ENCODE results near the gene MAST2.

Gene MAST2

GRCh38 chr1:46026531-46026930 lies 223.1 kb downstream of the MAST2 start:
- Histone ChIP-seq H3K14ac (ENCODE audit: low read length) (no peak overlapping the region), H3K4me3 (ENCODE audit: low read length in 2 of 2) (no peak overlapping the region), H3K9me3 (replicated peaks in 1 of 2; ENCODE audit: control insufficient read depth in 2 of 2, insufficient read depth in 1 of 2, low read depth in 1 of 2, low read length in 2 of 2) (peaks cover 2 to 12% of the 10 kb centered on the region in 2 donors), H3K9ac (ENCODE audit: low read depth, low read length, poor library complexity) (no peak overlapping the region), H3K27ac (replicated peaks; ENCODE audit: low read length) (no peak overlapping the region), H2BK15ac (ENCODE audit: low read length) (no peak overlapping the region), H4K91ac (ENCODE audit: low read depth, low read length, poor library complexity) (no peak overlapping the region), H2AK5ac (ENCODE audit: low read depth, low read length) (no peak overlapping the region), H3K23ac (ENCODE audit: low read depth, low read length, poor library complexity) (no peak overlapping the region), H4K8ac (ENCODE audit: low read depth, low read length) (no peak overlapping the region), H3K4me1 (ENCODE audit: control insufficient read depth in 2 of 2, insufficient read depth in 1 of 2, low read depth in 1 of 2, low read length in 2 of 2) (no peaks in the 10 kb centered on the region), H3K18ac (ENCODE audit: low read length) (no peak overlapping the region), H2BK5ac (ENCODE audit: low read length) (no peak overlapping the region), H3K4ac (ENCODE audit: low read length) (no peak overlapping the region), H3K4me2 (ENCODE audit: insufficient read depth, low read length, poor library complexity, severe bottlenecking) (no peak overlapping the region), H3K79me1 (ENCODE audit: low read depth, low read length) (no peaks in the 10 kb centered on the region), H2BK12ac (ENCODE audit: low read length) (no peak overlapping the region), H3K27me3 (ENCODE audit: control insufficient read depth in 3 of 3, insufficient read depth in 3 of 3, low read depth in 1 of 3, low read length in 3 of 3) (no peaks in the 10 kb centered on the region), H2BK120ac (ENCODE audit: low read depth, low read length) (no peak overlapping the region), H3K36me3 (replicated peaks in 1 of 2; ENCODE audit: control insufficient read depth in 2 of 2, insufficient read depth in 2 of 2, low read length in 2 of 2) (peaks cover 40 to 94% of the 10 kb centered on the region in 2 donors), H2AFZ (ENCODE audit: low read length) (no peak overlapping the region)
- no peak for DNase-seq (ENCODE audit: low spot score)
- no CpG with 5 or more reads among the region's 3 CpGs for WGBS, 2 donors (ENCODE audit: extremely low coverage in 2 of 2, insufficient read length in 2 of 2, insufficient replicate concordance in 1 of 2)

DNA sequence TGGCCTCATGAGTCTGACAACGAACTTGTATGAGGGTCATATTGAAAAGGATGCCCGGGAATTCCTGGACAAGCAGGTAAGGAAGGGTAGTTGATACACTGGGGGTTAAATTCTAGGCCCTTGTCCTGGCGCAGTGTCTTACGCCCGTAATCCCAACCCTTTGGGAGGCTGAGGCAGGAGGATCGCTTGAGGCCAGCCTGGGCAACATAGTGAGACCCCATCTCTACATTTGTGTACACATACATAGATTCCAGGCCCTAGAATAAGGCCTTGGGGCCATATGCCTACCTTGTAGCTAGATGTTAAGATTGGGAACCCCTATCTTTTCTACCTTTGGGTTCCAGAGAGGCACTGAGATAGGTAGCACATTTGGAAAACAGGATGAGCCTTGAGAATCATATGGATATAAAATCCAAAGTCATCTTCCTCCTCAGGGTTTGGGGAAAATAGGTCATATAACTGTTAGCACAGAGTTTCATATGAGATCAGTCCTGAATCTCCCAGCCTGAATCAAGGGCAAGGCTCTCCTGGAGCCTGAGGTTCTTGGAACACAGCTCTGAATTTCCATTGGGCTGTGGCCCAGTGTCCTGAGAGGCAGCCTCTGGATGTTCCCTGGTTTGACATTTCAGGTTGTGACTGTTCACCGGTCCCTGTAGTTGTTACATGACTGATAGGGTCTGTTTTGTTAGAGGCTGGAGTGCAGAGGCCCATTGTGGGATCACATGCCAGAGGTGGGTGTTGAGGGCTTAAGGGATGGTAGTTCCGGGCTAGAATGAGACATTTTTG lies 224.6 kb downstream of the MAST2 start:
- Histone ChIP-seq H2AK5ac (ENCODE audit: low read depth, low read length) (no peak overlapping the region), H3K9me3 (replicated peaks in 1 of 2; ENCODE audit: control insufficient read depth in 2 of 2, insufficient read depth in 1 of 2, low read depth in 1 of 2, low read length in 2 of 2) (peaks cover 2 to 12% of the 10 kb centered on the region in 2 donors), H2BK12ac (ENCODE audit: low read length) (no peak overlapping the region), H3K4me2 (ENCODE audit: insufficient read depth, low read length, poor library complexity, severe bottlenecking) (no peak overlapping the region), H3K14ac (ENCODE audit: low read length) (no peak overlapping the region), H4K8ac (ENCODE audit: low read depth, low read length) (no peak overlapping the region), H3K4me1 (ENCODE audit: control insufficient read depth in 2 of 2, insufficient read depth in 1 of 2, low read depth in 1 of 2, low read length in 2 of 2) (no peaks in the 10 kb centered on the region), H2BK15ac (ENCODE audit: low read length) (no peak overlapping the region), H3K27me3 (ENCODE audit: control insufficient read depth in 3 of 3, insufficient read depth in 3 of 3, low read depth in 1 of 3, low read length in 3 of 3) (no peaks in the 10 kb centered on the region), H2BK120ac (ENCODE audit: low read depth, low read length) (no peak overlapping the region), H2AFZ (ENCODE audit: low read length) (no peak overlapping the region), H3K23ac (ENCODE audit: low read depth, low read length, poor library complexity) (no peak overlapping the region), H2BK5ac (ENCODE audit: low read length) (no peak overlapping the region), H3K4me3 (ENCODE audit: low read length in 2 of 2) (no peak overlapping the region), H3K27ac (replicated peaks; ENCODE audit: low read length) (no peak overlapping the region), H4K91ac (ENCODE audit: low read depth, low read length, poor library complexity) (no peak overlapping the region), H3K79me1 (ENCODE audit: low read depth, low read length) (no peaks in the 10 kb centered on the region), H3K9ac (ENCODE audit: low read depth, low read length, poor library complexity) (no peak overlapping the region), H3K4ac (ENCODE audit: low read length) (no peak overlapping the region), H3K36me3 (replicated peaks in 1 of 2; ENCODE audit: control insufficient read depth in 2 of 2, insufficient read depth in 2 of 2, low read length in 2 of 2) (peaks cover 39 to 91% of the 10 kb centered on the region in 2 donors), H3K18ac (ENCODE audit: low read length) (no peak overlapping the region)
- no peak for DNase-seq (ENCODE audit: low spot score)
- no CpG with 5 or more reads among the region's 8 CpGs for WGBS, 2 donors (ENCODE audit: extremely low coverage in 2 of 2, insufficient read length in 2 of 2, insufficient replicate concordance in 1 of 2)

- Histone ChIP-seq H2AFZ (ENCODE audit: low read length) (no peak overlapping the region), H2BK5ac (ENCODE audit: low read length) (no peak overlapping the region), H3K9ac (ENCODE audit: low read depth, low read length, poor library complexity) (no peak overlapping the region), H3K27ac (replicated peaks; ENCODE audit: low read length) (no peak overlapping the region), H3K4me2 (ENCODE audit: insufficient read depth, low read length, poor library complexity, severe bottlenecking) (no peak overlapping the region), H3K4me1 (ENCODE audit: control insufficient read depth in 2 of 2, insufficient read depth in 1 of 2, low read depth in 1 of 2, low read length in 2 of 2) (no peaks in the 10 kb centered on the region), H4K8ac (ENCODE audit: low read depth, low read length) (no peak overlapping the region), H3K27me3 (ENCODE audit: control insufficient read depth in 3 of 3, insufficient read depth in 3 of 3, low read depth in 1 of 3, low read length in 3 of 3) (no peaks in the 10 kb centered on the region), H3K36me3 (replicated peaks in 1 of 2; ENCODE audit: control insufficient read depth in 2 of 2, insufficient read depth in 2 of 2, low read length in 2 of 2) (peaks cover 35 to 91% of the 10 kb centered on the region in 2 donors), H3K79me1 (ENCODE audit: low read depth, low read length) (peaks cover 2% of the 10 kb centered on the region), H3K14ac (ENCODE audit: low read length) (no peak overlapping the region), H2BK15ac (ENCODE audit: low read length) (no peak overlapping the region), H3K9me3 (replicated peaks in 1 of 2; ENCODE audit: control insufficient read depth in 2 of 2, insufficient read depth in 1 of 2, low read depth in 1 of 2, low read length in 2 of 2) (no peaks in the 10 kb centered on the region), H2BK12ac (ENCODE audit: low read length) (no peak overlapping the region), H3K18ac (ENCODE audit: low read length) (no peak overlapping the region), H3K23ac (ENCODE audit: low read depth, low read length, poor library complexity) (no peak overlapping the region), H4K91ac (ENCODE audit: low read depth, low read length, poor library complexity) (no peak overlapping the region), H2AK5ac (ENCODE audit: low read depth, low read length) (no peak overlapping the region), H2BK120ac (ENCODE audit: low read depth, low read length) (no peak overlapping the region), H3K4ac (ENCODE audit: low read length) (no peak overlapping the region), H3K4me3 (ENCODE audit: low read length in 2 of 2) (no peak overlapping the region)
- DNase-seq (ENCODE audit: low spot score) = no peak
- no CpG with 5 or more reads among the region's 18 CpGs for WGBS, 2 donors (ENCODE audit: extremely low coverage in 2 of 2, insufficient read length in 2 of 2, insufficient replicate concordance in 1 of 2)
Measured at GRCh38 chr1:46030074-46030870, 226.9 kb downstream of the MAST2 start.
